Lung (tissue), 12 donors: ENCODE data around the gene ADPRHL1. TPM values are rescaled to one million over a fixed set of nuclear protein-coding genes. Genes with fewer than 3 reads are reported as not detected.

Source experiments
- ATAC-seq: fragments of 200-7000 bp; cut with Tn5 transposase; one replicate; pipeline ENCODE4 v1.9.1; 2020; ENCODE audit warnings: moderate number of reproducible peaks; ENCODE audit not compliant: insufficient read depth, low FRiP score
- DNase-seq, 3 donors: peaks; one replicate each; pipeline ENCODE4 v3.0.0-alpha.2; 2013 to 2017
- H3K27ac ChIP-seq, 2 donors: one replicate each; pipeline ENCODE4 v1.5.1; 2013; ENCODE audit warnings: mild to moderate bottlenecking in 2 of 2, moderate library complexity in 2 of 2, control low read depth in 1 of 2, inconsistent platforms in 1 of 2, low read depth in 1 of 2, low read length in 1 of 2
- H3K27me3 ChIP-seq, 3 donors: one replicate each; pipeline ENCODE4 v1.5.1; 2013; ENCODE audit warnings: low read length in 2 of 3; ENCODE audit not compliant: control insufficient read depth in 3 of 3, insufficient read depth in 3 of 3
- H3K36me3 ChIP-seq, 4 donors: one replicate each; pipeline ENCODE4 v1.5.1; 2013; ENCODE audit warnings: low read length in 4 of 4, mild to moderate bottlenecking in 1 of 4, moderate library complexity in 1 of 4; ENCODE audit not compliant: control insufficient read depth in 4 of 4, insufficient read depth in 4 of 4
- H3K4me1 ChIP-seq, 5 donors: one replicate each; pipeline ENCODE4 v1.5.1; 2013; ENCODE audit warnings: low read length in 5 of 5, mild to moderate bottlenecking in 2 of 5, moderate library complexity in 1 of 5; ENCODE audit not compliant: control insufficient read depth in 5 of 5, insufficient read depth in 5 of 5
- H3K4me3 ChIP-seq: one replicate; pipeline ENCODE4 v1.5.1; 2013; ENCODE audit warnings: mild to moderate bottlenecking, control low read depth, moderate library complexity
- H3K9ac ChIP-seq, 2 donors: one replicate each; pipeline ENCODE4 v1.5.1; 2013; ENCODE audit warnings: low read length in 2 of 2, control low read depth in 1 of 2; ENCODE audit not compliant: insufficient read depth in 1 of 2
- H3K9me3 ChIP-seq, 4 donors: one replicate each; pipeline ENCODE4 v1.5.1; 2013; ENCODE audit warnings: low read length in 3 of 4, mild to moderate bottlenecking in 1 of 4, moderate library complexity in 1 of 4; ENCODE audit not compliant: control insufficient read depth in 4 of 4, insufficient read depth in 3 of 4
- CTCF ChIP-seq: IDR thresholded peaks from 2 replicates; pipeline ENCODE4 v1.5.1; 2012; ENCODE audit warnings: mild to moderate bottlenecking; ENCODE audit errors: control extremely low read depth, extremely low read depth
- WGBS, 2 donors: extraction: QIAGEN DNeasy Blood & Tissue Kit; methylation state at CpG; one replicate each; pipeline ENCODE4 v1.1.7; 2013; 5-methylcytosine and 5-hydroxymethylcytosine counted together
- polyA plus RNA-seq, 2 donors: library from polyadenylated mRNA; stranded (reverse); fragments of 200-250 nt; gene quantifications; one replicate each; pipeline ENCODE4 v1.2.1, GENCODE V29; 2013
- total RNA-seq, 2 donors: library from RNA; depleted of rRNA in 1 of 2; stranded (reverse); fragments of >200 nt in 1 of 2; gene quantifications; one replicate each; pipeline ENCODE4 v1.2.1, GENCODE V29; 2014 to 2021
- donor health status: control.
- donor health status: control.
- donor health status: Bipolar disorder and iron deficiency.
- donor health status: healthy.
- donor health status: DM: yes; HTN: yes; CAD: no.

ADPRHL1 gene
- total and polyA plus RNA-seq, 4 donors: 0.83 to 4.9 (median 1.3) TPM

- WGBS, 2 donors: 64 to 69% methylated on average over 4 of the region's 4 CpGs
- no peak for DNase-seq
- Histone ChIP-seq H3K27ac (no peak overlapping the region), H3K4me1 (peaks cover 0 to 3% (median 0%) of the 10 kb centered on the region in 5 donors), H3K4me3 (no peak overlapping the region), H3K27me3 (no peaks in the 10 kb centered on the region), H3K9ac (no peak overlapping the region), H3K36me3 (no peaks in the 10 kb centered on the region), H3K9me3 (no peaks in the 10 kb centered on the region)
- no peak for TF ChIP-seq CTCF
- no peak for ATAC-seq
These were observed 96.7 kb downstream of the ADPRHL1 start for GRCh38 chr13:113356596-113356995.

GRCh38 chr13:113355621-113356020 lies 97.7 kb downstream of the ADPRHL1 start:
- Histone ChIP-seq H3K4me3 (no peak overlapping the region), H3K9me3 (no peaks in the 10 kb centered on the region), H3K36me3 (no peaks in the 10 kb centered on the region), H3K27me3 (no peaks in the 10 kb centered on the region), H3K4me1 (peaks cover 0 to 8% (median 2%) of the 10 kb centered on the region in 5 donors), H3K27ac (no peak overlapping the region), H3K9ac (no peak overlapping the region)
- DNase-seq: no peak
- WGBS, 2 donors: 87 to 88% methylated on average over 10 of the region's 10 CpGs
- ATAC-seq: no peak
- TF ChIP-seq CTCF: no peak

GRCh38 chr13:113354831-113355610 lies 98.3 kb downstream of the ADPRHL1 start:
- Histone ChIP-seq H3K9me3 (no peaks in the 10 kb centered on the region), H3K4me3 (no peak overlapping the region), H3K4me1 (peaks cover 0 to 8% (median 2%) of the 10 kb centered on the region in 5 donors), H3K36me3 (no peaks in the 10 kb centered on the region), H3K27me3 (no peaks in the 10 kb centered on the region), H3K27ac (no peak overlapping the region), H3K9ac (no peak overlapping the region)
- no peak for TF ChIP-seq CTCF
- DNase-seq (no peak), ATAC-seq (no peak)
- 96% methylated on average over 40 to 41 of the region's 41 CpGs for WGBS, 2 donors
